ENCODE data around the gene TCEANC.
"Not testable (repeated sequence)": the region's sequence is repeated elsewhere in the genome, so short reads cannot be mapped to it uniquely, and the experiment has no call there.

Gene TCEANC

GRCh38 chrX:13658602-13659001, 5.7 kb downstream of the TCEANC start:
- DNase-seq: no peak

- no peak for DNase-seq
These were observed 6.1 kb downstream of the TCEANC start for GRCh38 chrX:13659063-13659462.

- DNase-seq: no peak
These were observed 8.9 kb downstream of the TCEANC start for GRCh38 chrX:13661735-13662288.

GRCh38 chrX:13662355-13662791, 9.4 kb downstream of the TCEANC start:
- DNase-seq: no peak

- DNase-seq: no peak
These were observed 11.1 kb downstream of the TCEANC start for GRCh38 chrX:13664020-13664419.

- no peak for DNase-seq
These were observed 13.9 kb downstream of the TCEANC start for GRCh38 chrX:13666836-13667235.

- no peak for DNase-seq
These were observed 15.0 kb downstream of the TCEANC start for GRCh38 chrX:13667919-13668318.

GRCh38 chrX:13669246-13669737, 16.4 kb downstream of the TCEANC start:
- no peak for DNase-seq

GRCh38 chrX:13669755-13670154, 16.8 kb downstream of the TCEANC start:
- DNase-seq: not testable (repeated sequence)

- no peak for DNase-seq
These were observed 17.3 kb downstream of the TCEANC start for GRCh38 chrX:13670197-13670596.

GRCh38 chrX:13673016-13673415, 20.1 kb downstream of the TCEANC start:
- no peak for DNase-seq

- no peak for DNase-seq
These were observed 23.9 kb downstream of the TCEANC start for GRCh38 chrX:13676885-13677284.

GRCh38 chrX:13679700-13680099, 26.8 kb downstream of the TCEANC start:
- not testable (repeated sequence) for DNase-seq

- DNase-seq: no peak
These were observed 28.7 kb downstream of the TCEANC start for GRCh38 chrX:13681595-13681994.

GRCh38 chrX:13684361-13684760, 31.4 kb downstream of the TCEANC start:
- no peak for DNase-seq

- DNase-seq: no peak
These were observed 32.3 kb downstream of the TCEANC start for GRCh38 chrX:13685126-13685763.

GRCh38 chrX:13687203-13687602, 34.3 kb downstream of the TCEANC start:
- no peak for DNase-seq

GRCh38 chrX:13688384-13688957, 35.5 kb downstream of the TCEANC start:
- DNase-seq: no peak

GRCh38 chrX:13688958-13689740, 36.2 kb downstream of the TCEANC start, which contains the start of gene RAB9A:
RAB9A (plus strand) TSS chrX:13689128; CDS start chrX:13708747, 19,619 bp downstream.
- peak; percentile 31 for DNase-seq

GRCh38 chrX:13689741-13690211, 36.8 kb downstream of the TCEANC start:
- no peak for DNase-seq

GRCh38 chrX:13690836-13691235, 37.9 kb downstream of the TCEANC start:
- no peak for DNase-seq

GRCh38 chrX:13691841-13692371, 39.0 kb downstream of the TCEANC start:
- DNase-seq: no peak

GRCh38 chrX:13692771-13693231, 39.9 kb downstream of the TCEANC start:
- DNase-seq: no peak

Data from NCI-H524 treated with DMSO at 0.1 percent for 48 hours (cell line).